DND-41 (cell line): ENCODE data around the gene KRT2.

Source experiments
- CTCF ChIP-seq: IDR thresholded peaks from 2 replicates; pipeline ENCODE4 v1.5.1; 2012; ENCODE audit warnings: borderline replicate concordance, low read length, moderate library complexity, mild to moderate bottlenecking; ENCODE audit not compliant: poor library complexity, severe bottlenecking; ENCODE audit errors: extremely low read depth
- EZH2 ChIP-seq: IDR thresholded peaks from 3 replicates; pipeline ENCODE4 v1.6.1; 2012; ENCODE audit warnings: borderline replicate concordance, low read depth, mild to moderate bottlenecking, moderate library complexity, low read length, inconsistent platforms; ENCODE audit not compliant: severe bottlenecking

- TF ChIP-seq CTCF (no peak), EZH2 (no peak)
Observed at GRCh38 chr12:52680363-52680762, 28.4 kb upstream of the KRT2 start, which contains the start of gene KRT1.
